Astrocyte (in vitro differentiated cells and primary cell): ENCODE measurements around the gene ERMARD. TPM values are rescaled to one million over a fixed set of nuclear protein-coding genes. Genes with fewer than 3 reads are reported as not detected.

Source experiments
- DNase-seq: peaks from one replicate; pipeline ENCODE4 v3.0.0-alpha.2; 2010; ENCODE audit warnings: low read depth
- FAIRE-seq: peaks from 2 replicates; lab custom pipeline; 2011; peaks lifted over from hg19 to GRCh38; lab: Jason Lieb, UNC
- H2AFZ ChIP-seq: 2 replicates; pipeline ENCODE4 v1.6.0; 2012; ENCODE audit warnings: low read depth, low read length, inconsistent platforms
- H3K27ac ChIP-seq: 2 replicates; pipeline ENCODE4 v1.5.1; 2011; ENCODE audit warnings: low read depth, low read length, inconsistent platforms
- H3K27me3 ChIP-seq: 2 replicates; pipeline ENCODE4 v1.6.0; 2011; ENCODE audit warnings: low read length, inconsistent platforms; ENCODE audit not compliant: insufficient read depth
- H3K36me3 ChIP-seq: 2 replicates; pipeline ENCODE4 v1.5.1; 2011; ENCODE audit warnings: low read length, inconsistent platforms; ENCODE audit not compliant: insufficient read depth
- H3K4me1 ChIP-seq: 2 replicates; pipeline ENCODE4 v1.5.1; 2011; ENCODE audit warnings: low read length, inconsistent platforms; ENCODE audit not compliant: insufficient read depth
- H3K4me2 ChIP-seq: 2 replicates; pipeline ENCODE4 v1.6.0; 2012; ENCODE audit warnings: low read length, inconsistent platforms
- H3K4me3 ChIP-seq: 2 replicates; pipeline ENCODE4 v1.5.1; 2011; ENCODE audit warnings: low read depth, mild to moderate bottlenecking, low read length, inconsistent platforms; ENCODE audit not compliant: insufficient read depth
- H3K79me2 ChIP-seq: 2 replicates; pipeline ENCODE4 v1.6.0; 2012; ENCODE audit warnings: mild to moderate bottlenecking, low read length, inconsistent platforms; ENCODE audit not compliant: insufficient read depth
- H3K9ac ChIP-seq: 2 replicates; pipeline ENCODE4 v1.6.0; 2012; ENCODE audit warnings: mild to moderate bottlenecking, low read length, inconsistent platforms
- H3K9me3 ChIP-seq: 2 replicates; pipeline ENCODE4 v1.5.1; 2012; ENCODE audit warnings: low read depth, mild to moderate bottlenecking, low read length, inconsistent platforms; ENCODE audit not compliant: insufficient read depth
- H4K20me1 ChIP-seq: 2 replicates; pipeline ENCODE4 v1.6.0; 2012; ENCODE audit warnings: low read length, inconsistent platforms; ENCODE audit not compliant: insufficient read depth
- H3K27ac Mint-ChIP-seq: one replicate; pipeline ENCODE4 v1.8.0; 2021; ENCODE audit warnings: mild to moderate bottlenecking, mixed read lengths; ENCODE audit not compliant: unreplicated experiment
- H3K27me3 Mint-ChIP-seq: one replicate; pipeline ENCODE4 v1.8.0; 2021; ENCODE audit warnings: low read depth, mixed read lengths; ENCODE audit not compliant: unreplicated experiment
- H3K36me3 Mint-ChIP-seq: one replicate; pipeline ENCODE4 v1.8.0; 2021; ENCODE audit warnings: low read depth, mixed read lengths; ENCODE audit not compliant: unreplicated experiment
- H3K4me1 Mint-ChIP-seq: one replicate; pipeline ENCODE4 v1.8.0; 2021; ENCODE audit warnings: low read depth, mixed read lengths; ENCODE audit not compliant: unreplicated experiment
- H3K4me3 Mint-ChIP-seq: one replicate; pipeline ENCODE4 v1.8.0; 2021; ENCODE audit warnings: mild to moderate bottlenecking, moderate library complexity, mixed read lengths; ENCODE audit not compliant: unreplicated experiment
- H3K9me3 Mint-ChIP-seq: one replicate; pipeline ENCODE4 v1.8.0; 2021; ENCODE audit warnings: mild to moderate bottlenecking, mixed read lengths; ENCODE audit not compliant: unreplicated experiment
- CTCF ChIP-seq: IDR thresholded peaks from 2 replicates; pipeline ENCODE4 v1.5.1; 2011; ENCODE audit warnings: low read depth, mild to moderate bottlenecking, inconsistent platforms, low read length, moderate library complexity; ENCODE audit not compliant: insufficient read depth
- EZH2 ChIP-seq: IDR thresholded peaks from 2 replicates; pipeline ENCODE4 v1.6.1; 2012; ENCODE audit warnings: mild to moderate bottlenecking, low read length, inconsistent platforms; ENCODE audit not compliant: insufficient read depth
- total RNA-seq: library from RNA; stranded (reverse); gene quantifications from 2 replicates; pipeline ENCODE4 v1.2.1, GENCODE V29; 2021

Gene ERMARD
- total RNA-seq, 1 donor from 2014 or later: 13.1 TPM

- Histone ChIP-seq H3K9ac (no peak overlapping the region), H3K27ac (no peak overlapping the region), H3K9me3 (no peaks in the 10 kb centered on the region), H3K27me3 (no peaks in the 10 kb centered on the region), H2AFZ (no peak overlapping the region), H4K20me1 (no peaks in the 10 kb centered on the region), H3K79me2 (no peaks in the 10 kb centered on the region), H3K4me3 (no peak overlapping the region), H3K36me3 (peaks cover 17% of the 10 kb centered on the region), H3K4me1 (no peaks in the 10 kb centered on the region), H3K4me2 (no peak overlapping the region)
- TF ChIP-seq EZH2 (no peak), CTCF (no peak)
- Mint-ChIP-seq H3K36me3 (peaks cover 9% of the 10 kb centered on the region), H3K27ac (no peak overlapping the region), H3K27me3 (no peaks in the 10 kb centered on the region), H3K4me1 (no peaks in the 10 kb centered on the region), H3K4me3 (no peak overlapping the region), H3K9me3 (no peaks in the 10 kb centered on the region)
- DNase-seq (no peak), FAIRE-seq (no peak)
Observed at GRCh38 chr6:169766232-169766631, 14.8 kb downstream of the ERMARD start.

GRCh38 chr6:169766921-169767736 is 15.7 kb downstream of the ERMARD start:
- H3K27me3 ChIP-seq: no peaks in the 10 kb centered on the region
- no peaks in the 10 kb centered on the region for H3K9me3 ChIP-seq
- no peaks in the 10 kb centered on the region for H3K9me3 Mint-ChIP-seq
- H3K27ac ChIP-seq: no peak overlapping the region
- H3K4me2 ChIP-seq: no peak overlapping the region
- H3K4me3 ChIP-seq: no peak overlapping the region
- no peak for FAIRE-seq
- no peaks in the 10 kb centered on the region for H4K20me1 ChIP-seq
- no peak overlapping the region for H3K27ac Mint-ChIP-seq
- no peaks in the 10 kb centered on the region for H3K4me1 ChIP-seq
- TF ChIP-seq CTCF (no peak), EZH2 (no peak)
- H3K9ac ChIP-seq: no peak overlapping the region
- no peak overlapping the region for H2AFZ ChIP-seq
- H3K36me3 Mint-ChIP-seq: peaks cover 12% of the 10 kb centered on the region
- no peaks in the 10 kb centered on the region for H3K79me2 ChIP-seq
- no peak for DNase-seq
- H3K4me3 Mint-ChIP-seq: no peak overlapping the region
- peaks cover 17% of the 10 kb centered on the region for H3K36me3 ChIP-seq
- H3K27me3 Mint-ChIP-seq: no peaks in the 10 kb centered on the region
- no peaks in the 10 kb centered on the region for H3K4me1 Mint-ChIP-seq

- Mint-ChIP-seq H3K27ac (no peak overlapping the region), H3K4me3 (no peak overlapping the region), H3K27me3 (no peaks in the 10 kb centered on the region), H3K9me3 (no peaks in the 10 kb centered on the region), H3K36me3 (peaks cover 9% of the 10 kb centered on the region), H3K4me1 (no peaks in the 10 kb centered on the region)
- Histone ChIP-seq H3K9ac (no peak overlapping the region), H3K27me3 (no peaks in the 10 kb centered on the region), H3K36me3 (peaks cover 3% of the 10 kb centered on the region), H3K4me3 (no peak overlapping the region), H2AFZ (no peak overlapping the region), H4K20me1 (no peaks in the 10 kb centered on the region), H3K9me3 (no peaks in the 10 kb centered on the region), H3K4me1 (no peaks in the 10 kb centered on the region), H3K4me2 (no peak overlapping the region), H3K79me2 (no peaks in the 10 kb centered on the region), H3K27ac (no peak overlapping the region)
- no peak for DNase-seq
- FAIRE-seq: no peak
- TF ChIP-seq CTCF (no peak), EZH2 (no peak)
Observed at GRCh38 chr6:169774347-169774746, 22.9 kb downstream of the ERMARD start.
